IMR-90 (cell line): ENCODE data around the gene GABRA4. TPM values are rescaled to one million over a fixed set of nuclear protein-coding genes. Genes with fewer than 3 reads are reported as not detected.

Source experiments
- ATAC-seq: fragments of 200-7000 bp; cut with Tn5 transposase; 2 replicates; pipeline ENCODE4 v1.9.1; 2020; ENCODE audit warnings: low read depth, mild to moderate bottlenecking, moderate library complexity
- BruUV-seq: library from RNA; stranded (reverse); fragments of 400-500 nt; replicated peaks from 2 replicates; lab custom pipeline; 2021; lab: Mats Ljungman, UMichigan
- CTCF ChIA-PET: fragments of 300-600 bp; formaldehyde crosslinking; extraction: SDS; loops from one replicate; lab custom pipeline; 2021; ENCODE audit warnings: antibody characterized with exemption; lab: Yijun Ruan, JAX
- POLR2A ChIA-PET: fragments of 300-600 bp; sonication (Branson Sonifier 250); formaldehyde crosslinking; loops from one replicate; lab custom pipeline; 2022; ENCODE audit warnings: antibody characterized with exemption; ENCODE audit not compliant: unreplicated experiment; lab: Charles Lee
- DNase-seq: peaks from one replicate; pipeline ENCODE4 v3.0.0; 2013
- H2AFZ ChIP-seq: replicated peaks from 2 replicates; pipeline ENCODE3; 2013; ENCODE audit warnings: low read length, mild to moderate bottlenecking; ENCODE audit not compliant: poor library complexity
- H2AK5ac ChIP-seq: 2 replicates; pipeline ENCODE4 v1.6.1; 2013; ENCODE audit warnings: low read depth, low read length, inconsistent platforms
- H2AK9ac ChIP-seq: replicated peaks from 2 replicates; pipeline ENCODE3; 2013; ENCODE audit warnings: mild to moderate bottlenecking, low read depth, low read length, moderate library complexity; ENCODE audit not compliant: poor library complexity
- H2BK120ac ChIP-seq: 2 replicates; pipeline ENCODE4 v1.6.1; 2013; ENCODE audit warnings: low read depth, low read length, inconsistent platforms
- H2BK15ac ChIP-seq: 3 replicates; pipeline ENCODE4 v1.6.1; 2013; ENCODE audit warnings: low read depth, low read length, inconsistent platforms
- H2BK20ac ChIP-seq: 2 replicates; pipeline ENCODE4 v1.6.1; 2013; ENCODE audit warnings: low read depth, mild to moderate bottlenecking, inconsistent platforms, low read length, moderate library complexity
- H2BK5ac ChIP-seq: 2 replicates; pipeline ENCODE4 v1.6.1; 2013; ENCODE audit warnings: mild to moderate bottlenecking, low read depth, low read length, inconsistent platforms; ENCODE audit not compliant: poor library complexity, severe bottlenecking
- H3K14ac ChIP-seq: replicated peaks from 2 replicates; pipeline ENCODE4 v1.6.1; 2013; ENCODE audit warnings: low read depth, low read length, inconsistent platforms
- H3K18ac ChIP-seq: 2 replicates; pipeline ENCODE4 v1.6.1; 2013; ENCODE audit warnings: low read depth, low read length, control low read depth
- H3K23ac ChIP-seq: 2 replicates; pipeline ENCODE4 v1.6.1; 2013; ENCODE audit warnings: low read depth, low read length, inconsistent platforms
- H3K27ac ChIP-seq: 2 replicates; pipeline ENCODE4 v1.5.1; 2013; ENCODE audit warnings: mild to moderate bottlenecking, control low read depth, low read length; ENCODE audit not compliant: insufficient read depth
- H3K27me3 ChIP-seq: 2 replicates; pipeline ENCODE4 v1.6.1; 2013; ENCODE audit warnings: low read length; ENCODE audit not compliant: control insufficient read depth, insufficient read depth
- H3K36me3 ChIP-seq: 2 replicates; pipeline ENCODE4 v1.6.1; 2013; ENCODE audit warnings: low read length, mixed read lengths; ENCODE audit not compliant: control insufficient read depth, insufficient read depth
- H3K4ac ChIP-seq: 2 replicates; pipeline ENCODE4 v1.6.1; 2013; ENCODE audit warnings: low read depth, low read length, inconsistent platforms
- H3K4me1 ChIP-seq: 2 replicates; pipeline ENCODE4 v1.6.1; 2013; ENCODE audit warnings: low read length, mixed read lengths; ENCODE audit not compliant: control insufficient read depth, insufficient read depth
- H3K4me2 ChIP-seq: 2 replicates; pipeline ENCODE4 v1.6.1; 2013; ENCODE audit warnings: low read depth, mild to moderate bottlenecking, control low read depth, low read length, moderate library complexity
- H3K4me3 ChIP-seq: 2 replicates; pipeline ENCODE4 v1.5.1; 2013; ENCODE audit warnings: low read depth, mild to moderate bottlenecking, control low read depth, low read length, moderate library complexity; ENCODE audit not compliant: insufficient read depth
- H3K56ac ChIP-seq: 2 replicates; pipeline ENCODE4 v1.6.1; 2013; ENCODE audit warnings: low read length, inconsistent platforms; ENCODE audit not compliant: insufficient read depth; ENCODE audit errors: extremely low read depth
- H3K79me1 ChIP-seq, 2 experiments: 2 replicates each; pipeline ENCODE4 v1.6.1; 2013; ENCODE audit warnings: low read length in 2 of 2, inconsistent platforms in 1 of 2, low read depth in 1 of 2
- H3K9ac ChIP-seq: 2 replicates; pipeline ENCODE4 v1.6.1; 2013; ENCODE audit warnings: low read depth, low read length, control low read depth
- H3K9me1 ChIP-seq: 2 replicates; pipeline ENCODE4 v1.6.1; 2013; ENCODE audit warnings: low read length, inconsistent platforms; ENCODE audit not compliant: insufficient read depth
- H3K9me3 ChIP-seq: 2 replicates; pipeline ENCODE4 v1.6.1; 2013; ENCODE audit warnings: low read length; ENCODE audit not compliant: control insufficient read depth, insufficient read depth
- H4K20me1 ChIP-seq: 2 replicates; pipeline ENCODE4 v1.6.1; 2013; ENCODE audit warnings: low read length, inconsistent platforms; ENCODE audit not compliant: insufficient read depth
- H4K5ac ChIP-seq: 2 replicates; pipeline ENCODE4 v1.6.1; 2013; ENCODE audit warnings: mild to moderate bottlenecking, low read depth, low read length, control low read depth
- H4K8ac ChIP-seq, 2 experiments: 2 replicates each; pipeline ENCODE4 v1.6.1; 2013; ENCODE audit warnings: low read depth in 2 of 2, low read length in 2 of 2, control low read depth in 1 of 2, inconsistent platforms in 1 of 2
- H4K91ac ChIP-seq: 2 replicates; pipeline ENCODE4 v1.6.1; 2013; ENCODE audit warnings: low read depth, low read length, inconsistent platforms; ENCODE audit not compliant: insufficient read depth
- FOS ChIP-seq: fragments of 150-350 bp; IDR thresholded peaks from 2 replicates; pipeline ENCODE4 v1.6.1; 2016; ENCODE audit warnings: low read depth, low read length
- MAFK ChIP-seq: IDR thresholded peaks from 2 replicates; pipeline ENCODE4 v1.6.1; 2012; ENCODE audit warnings: low read depth, low read length, improper control_type of control experiment
- MAZ ChIP-seq: IDR thresholded peaks from 2 replicates; pipeline ENCODE4 v1.6.1; 2012; ENCODE audit warnings: low read depth, mild to moderate bottlenecking, low read length, improper control_type of control experiment, moderate library complexity, borderline replicate concordance
- NFE2L2 ChIP-seq: fragments of 150-350 bp; IDR thresholded peaks from 2 replicates; pipeline ENCODE4 v1.6.1; 2016; ENCODE audit warnings: low read depth, mild to moderate bottlenecking, low read length
- RAD21 ChIP-seq: IDR thresholded peaks from 2 replicates; pipeline ENCODE4 v1.6.1; 2012; ENCODE audit warnings: low read length, improper control_type of control experiment
- WGBS, 2 experiments: methylation state at CpG; one replicate each; pipeline versions ENCODE4 v1.1.5 to v1.1.7; 2013; ENCODE audit warnings: missing lambda C conversion rate in 2 of 2; ENCODE audit not compliant: insufficient read length in 1 of 2; ENCODE audit errors: extremely low coverage in 2 of 2; 5-methylcytosine and 5-hydroxymethylcytosine counted together
- dilution Hi-C: fragments of 300-500 bp; cut with HindIII; formaldehyde crosslinking; loops from one replicate; pipeline ENCODE4 v1.14.3; 2018; ENCODE audit warnings: low sequenced_read_pairs; ENCODE audit not compliant: unreplicated experiment
- in situ Hi-C: fragments of 300-500 bp; cut with MboI; formaldehyde crosslinking; loops from 3 replicates; pipeline ENCODE4 v1.14.3; 2019; ENCODE audit warnings: low sequenced_read_pairs, inconsistent platforms, mixed read lengths
- intact Hi-C: fragments of 100-400 bp; cut with micrococcal nuclease; formaldehyde crosslinking; loops from 2 replicates; pipeline ENCODE4 v1.10.0; 2022
- polyA plus RNA-seq, 3 experiments: library from polyadenylated mRNA; depleted of rRNA; stranded (reverse); fragments of >200 nt; gene quantifications; 2 replicates each; pipeline ENCODE4 v1.2.3, GENCODE V29; 2012; ENCODE audit warnings: low replicate concordance in 1 of 3
- total RNA-seq: library from RNA; depleted of rRNA; stranded (reverse); fragments of >200 nt; gene quantifications from 2 replicates; pipeline ENCODE4 v1.2.3, GENCODE V29; 2012
- TF ChIP-seq, protein P1 (sequence below): fragments of 150-350 bp; IDR thresholded peaks from 2 replicates; pipeline ENCODE4 v1.6.1; 2017; ENCODE audit warnings: mild to moderate bottlenecking, antibody characterized with exemption, low read length, low read depth
- TF ChIP-seq, protein P2 (sequence below): conservative IDR thresholded peaks from 2 replicates; pipeline ENCODE4 v1.5.1; 2012; ENCODE audit warnings: mild to moderate bottlenecking, low read depth, low read length, improper control_type of control experiment

GABRA4 gene
- total and polyA plus RNA-seq, 2 of the 4 experiments (the other 2 are of a cell fraction): 1.1 to 1.8 TPM

DNA sequence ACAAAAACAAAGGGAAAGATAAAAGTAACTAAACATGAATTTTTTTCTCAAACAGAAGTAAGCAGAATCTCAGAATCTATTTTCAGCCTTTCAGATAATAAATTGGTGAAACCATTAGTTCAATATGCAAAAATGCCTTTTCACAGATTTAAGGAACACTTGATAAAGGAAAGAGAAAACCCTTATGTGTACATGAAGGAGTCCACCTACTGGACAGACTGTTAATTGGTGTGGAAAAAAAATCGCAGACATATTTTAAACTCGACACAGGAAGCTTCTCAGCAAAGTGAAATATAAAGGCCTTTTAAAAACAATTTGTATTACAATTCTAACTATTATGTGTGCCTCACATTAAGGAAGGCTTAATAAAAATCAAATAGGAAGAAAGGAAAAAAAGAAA lies 106.7 kb downstream of the GABRA4 start:
- no CpG with 5 or more reads among the region's 2 CpGs for WGBS, 2 experiments
- Histone ChIP-seq H2BK5ac (no peak overlapping the region), H3K36me3 (no peaks in the 10 kb centered on the region), H2AFZ (no peak overlapping the region), H3K9ac (no peak overlapping the region), H3K4me2 (no peak overlapping the region), H4K91ac (no peak overlapping the region), H2AK9ac (no peak overlapping the region), H4K8ac (no peak overlapping the region), H3K9me3 (no peaks in the 10 kb centered on the region), H3K56ac (no peak overlapping the region), H2BK15ac (no peak overlapping the region), H4K5ac (no peak overlapping the region), H2BK120ac (no peak overlapping the region), H3K18ac (no peak overlapping the region), H3K9me1 (no peaks in the 10 kb centered on the region), H2AK5ac (no peak overlapping the region), H4K20me1 (no peaks in the 10 kb centered on the region), H3K4ac (no peak overlapping the region), H3K14ac (no peak overlapping the region), H3K4me3 (no peak overlapping the region), H3K23ac (no peak overlapping the region), H3K79me1 (no peaks in the 10 kb centered on the region), H3K4me1 (no peaks in the 10 kb centered on the region), H3K27ac (no peak overlapping the region), H2BK20ac (no peak overlapping the region), H3K27me3 (no peaks in the 10 kb centered on the region; the same call in 1 of the 2 replicates)
- TF ChIP-seq MAZ (no peak), RAD21 (peak; percentile 37), MAFK (no peak), NFE2L2 (no peak), FOS (no peak)
- TF ChIP-seq, protein P1, sequence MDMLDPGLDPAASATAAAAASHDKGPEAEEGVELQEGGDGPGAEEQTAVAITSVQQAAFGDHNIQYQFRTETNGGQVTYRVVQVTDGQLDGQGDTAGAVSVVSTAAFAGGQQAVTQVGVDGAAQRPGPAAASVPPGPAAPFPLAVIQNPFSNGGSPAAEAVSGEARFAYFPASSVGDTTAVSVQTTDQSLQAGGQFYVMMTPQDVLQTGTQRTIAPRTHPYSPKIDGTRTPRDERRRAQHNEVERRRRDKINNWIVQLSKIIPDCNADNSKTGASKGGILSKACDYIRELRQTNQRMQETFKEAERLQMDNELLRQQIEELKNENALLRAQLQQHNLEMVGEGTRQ: no peak
- TF ChIP-seq, protein P2, sequence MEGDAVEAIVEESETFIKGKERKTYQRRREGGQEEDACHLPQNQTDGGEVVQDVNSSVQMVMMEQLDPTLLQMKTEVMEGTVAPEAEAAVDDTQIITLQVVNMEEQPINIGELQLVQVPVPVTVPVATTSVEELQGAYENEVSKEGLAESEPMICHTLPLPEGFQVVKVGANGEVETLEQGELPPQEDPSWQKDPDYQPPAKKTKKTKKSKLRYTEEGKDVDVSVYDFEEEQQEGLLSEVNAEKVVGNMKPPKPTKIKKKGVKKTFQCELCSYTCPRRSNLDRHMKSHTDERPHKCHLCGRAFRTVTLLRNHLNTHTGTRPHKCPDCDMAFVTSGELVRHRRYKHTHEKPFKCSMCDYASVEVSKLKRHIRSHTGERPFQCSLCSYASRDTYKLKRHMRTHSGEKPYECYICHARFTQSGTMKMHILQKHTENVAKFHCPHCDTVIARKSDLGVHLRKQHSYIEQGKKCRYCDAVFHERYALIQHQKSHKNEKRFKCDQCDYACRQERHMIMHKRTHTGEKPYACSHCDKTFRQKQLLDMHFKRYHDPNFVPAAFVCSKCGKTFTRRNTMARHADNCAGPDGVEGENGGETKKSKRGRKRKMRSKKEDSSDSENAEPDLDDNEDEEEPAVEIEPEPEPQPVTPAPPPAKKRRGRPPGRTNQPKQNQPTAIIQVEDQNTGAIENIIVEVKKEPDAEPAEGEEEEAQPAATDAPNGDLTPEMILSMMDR: peak; percentile 55
- DNase-seq (peak; percentile 39), ATAC-seq (peak; percentile 48; the same call in 1 of the 2 replicates)
- ChIA-PET CTCF (interaction anchor here (1.3 kb wide), 1 partner anchor 15 kb away, joined by 3 read pairs; no protein-coding TSS in a partner anchor), POLR2A (no interaction called here)
- dilution Hi-C loops (no loop called here), in situ Hi-C loops (no loop called here), intact Hi-C loops (loop anchor here (10.0 kb wide), 1 partner anchor 562 kb away; no protein-coding TSS in a partner anchor)
- no TSS peak for BruUV-seq
